Astrocyte (in vitro differentiated cells and primary cell): ENCODE data around the gene CELF4. TPM values are rescaled to one million over a fixed set of nuclear protein-coding genes. Genes with fewer than 3 reads are reported as not detected.

ENCODE experiments used
- DNase-seq: peaks from one replicate; pipeline ENCODE4 v3.0.0-alpha.2; 2010; ENCODE audit warnings: low read depth
- FAIRE-seq: peaks from 2 replicates; lab custom pipeline; 2011; peaks lifted over from hg19 to GRCh38; lab: Jason Lieb, UNC
- H2AFZ ChIP-seq: 2 replicates; pipeline ENCODE4 v1.6.0; 2012; ENCODE audit warnings: low read depth, low read length, inconsistent platforms
- H3K27ac ChIP-seq: 2 replicates; pipeline ENCODE4 v1.5.1; 2011; ENCODE audit warnings: low read depth, low read length, inconsistent platforms
- H3K27me3 ChIP-seq: 2 replicates; pipeline ENCODE4 v1.6.0; 2011; ENCODE audit warnings: low read length, inconsistent platforms; ENCODE audit not compliant: insufficient read depth
- H3K36me3 ChIP-seq: 2 replicates; pipeline ENCODE4 v1.5.1; 2011; ENCODE audit warnings: low read length, inconsistent platforms; ENCODE audit not compliant: insufficient read depth
- H3K4me1 ChIP-seq: 2 replicates; pipeline ENCODE4 v1.5.1; 2011; ENCODE audit warnings: low read length, inconsistent platforms; ENCODE audit not compliant: insufficient read depth
- H3K4me2 ChIP-seq: 2 replicates; pipeline ENCODE4 v1.6.0; 2012; ENCODE audit warnings: low read length, inconsistent platforms
- H3K4me3 ChIP-seq: 2 replicates; pipeline ENCODE4 v1.5.1; 2011; ENCODE audit warnings: low read depth, mild to moderate bottlenecking, low read length, inconsistent platforms; ENCODE audit not compliant: insufficient read depth
- H3K79me2 ChIP-seq: 2 replicates; pipeline ENCODE4 v1.6.0; 2012; ENCODE audit warnings: mild to moderate bottlenecking, low read length, inconsistent platforms; ENCODE audit not compliant: insufficient read depth
- H3K9ac ChIP-seq: 2 replicates; pipeline ENCODE4 v1.6.0; 2012; ENCODE audit warnings: mild to moderate bottlenecking, low read length, inconsistent platforms
- H3K9me3 ChIP-seq: 2 replicates; pipeline ENCODE4 v1.5.1; 2012; ENCODE audit warnings: low read depth, mild to moderate bottlenecking, low read length, inconsistent platforms; ENCODE audit not compliant: insufficient read depth
- H4K20me1 ChIP-seq: 2 replicates; pipeline ENCODE4 v1.6.0; 2012; ENCODE audit warnings: low read length, inconsistent platforms; ENCODE audit not compliant: insufficient read depth
- H3K27ac Mint-ChIP-seq: one replicate; pipeline ENCODE4 v1.8.0; 2021; ENCODE audit warnings: mild to moderate bottlenecking, mixed read lengths; ENCODE audit not compliant: unreplicated experiment
- H3K27me3 Mint-ChIP-seq: one replicate; pipeline ENCODE4 v1.8.0; 2021; ENCODE audit warnings: low read depth, mixed read lengths; ENCODE audit not compliant: unreplicated experiment
- H3K36me3 Mint-ChIP-seq: one replicate; pipeline ENCODE4 v1.8.0; 2021; ENCODE audit warnings: low read depth, mixed read lengths; ENCODE audit not compliant: unreplicated experiment
- H3K4me1 Mint-ChIP-seq: one replicate; pipeline ENCODE4 v1.8.0; 2021; ENCODE audit warnings: low read depth, mixed read lengths; ENCODE audit not compliant: unreplicated experiment
- H3K4me3 Mint-ChIP-seq: one replicate; pipeline ENCODE4 v1.8.0; 2021; ENCODE audit warnings: mild to moderate bottlenecking, moderate library complexity, mixed read lengths; ENCODE audit not compliant: unreplicated experiment
- H3K9me3 Mint-ChIP-seq: one replicate; pipeline ENCODE4 v1.8.0; 2021; ENCODE audit warnings: mild to moderate bottlenecking, mixed read lengths; ENCODE audit not compliant: unreplicated experiment
- EZH2 ChIP-seq: IDR thresholded peaks from 2 replicates; pipeline ENCODE4 v1.6.1; 2012; ENCODE audit warnings: mild to moderate bottlenecking, low read length, inconsistent platforms; ENCODE audit not compliant: insufficient read depth
- total RNA-seq: library from RNA; stranded (reverse); gene quantifications from 2 replicates; pipeline ENCODE4 v1.2.1, GENCODE V29; 2021
- TF ChIP-seq, protein P1 (sequence below): IDR thresholded peaks from 2 replicates; pipeline ENCODE4 v1.5.1; 2011; ENCODE audit warnings: low read depth, mild to moderate bottlenecking, inconsistent platforms, low read length, moderate library complexity; ENCODE audit not compliant: insufficient read depth

Gene CELF4
- total RNA-seq, 1 donor from 2014 or later = 0.16 TPM

DNA sequence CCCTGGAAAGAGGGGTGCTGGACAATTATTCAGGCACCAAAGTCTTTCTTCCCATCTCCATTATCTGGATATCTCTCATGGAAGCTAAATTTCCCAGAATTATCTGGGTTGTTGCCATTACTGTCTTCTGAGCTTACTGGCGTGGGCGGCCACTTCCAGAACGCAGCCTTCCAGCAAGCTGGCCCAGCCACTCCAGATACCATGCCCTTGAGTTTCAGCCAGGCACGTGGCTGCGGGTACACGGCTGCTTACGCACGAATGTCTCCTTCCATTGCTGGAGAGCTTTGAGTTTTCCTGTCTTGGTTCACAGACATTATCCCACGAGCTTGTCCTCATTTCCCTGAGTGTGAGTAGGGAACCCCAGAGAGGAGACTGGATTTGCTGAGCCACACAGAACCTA lies 32.7 kb downstream of the CELF4 start:
- no peaks in the 10 kb centered on the region for H3K9me3 Mint-ChIP-seq
- FAIRE-seq = no peak
- H3K27ac ChIP-seq = no peak overlapping the region
- no peak for DNase-seq
- no peak overlapping the region for H3K4me3 ChIP-seq
- TF ChIP-seq EZH2 = no peak
- TF ChIP-seq, protein P1, sequence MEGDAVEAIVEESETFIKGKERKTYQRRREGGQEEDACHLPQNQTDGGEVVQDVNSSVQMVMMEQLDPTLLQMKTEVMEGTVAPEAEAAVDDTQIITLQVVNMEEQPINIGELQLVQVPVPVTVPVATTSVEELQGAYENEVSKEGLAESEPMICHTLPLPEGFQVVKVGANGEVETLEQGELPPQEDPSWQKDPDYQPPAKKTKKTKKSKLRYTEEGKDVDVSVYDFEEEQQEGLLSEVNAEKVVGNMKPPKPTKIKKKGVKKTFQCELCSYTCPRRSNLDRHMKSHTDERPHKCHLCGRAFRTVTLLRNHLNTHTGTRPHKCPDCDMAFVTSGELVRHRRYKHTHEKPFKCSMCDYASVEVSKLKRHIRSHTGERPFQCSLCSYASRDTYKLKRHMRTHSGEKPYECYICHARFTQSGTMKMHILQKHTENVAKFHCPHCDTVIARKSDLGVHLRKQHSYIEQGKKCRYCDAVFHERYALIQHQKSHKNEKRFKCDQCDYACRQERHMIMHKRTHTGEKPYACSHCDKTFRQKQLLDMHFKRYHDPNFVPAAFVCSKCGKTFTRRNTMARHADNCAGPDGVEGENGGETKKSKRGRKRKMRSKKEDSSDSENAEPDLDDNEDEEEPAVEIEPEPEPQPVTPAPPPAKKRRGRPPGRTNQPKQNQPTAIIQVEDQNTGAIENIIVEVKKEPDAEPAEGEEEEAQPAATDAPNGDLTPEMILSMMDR = no peak
- H4K20me1 ChIP-seq = no peaks in the 10 kb centered on the region
- H3K9me3 ChIP-seq = no peaks in the 10 kb centered on the region
- H3K27me3 Mint-ChIP-seq = peaks cover 64% of the 10 kb centered on the region
- H2AFZ ChIP-seq = no peak overlapping the region
- no peak overlapping the region for H3K9ac ChIP-seq
- H3K27me3 ChIP-seq = no peaks in the 10 kb centered on the region
- no peak overlapping the region for H3K27ac Mint-ChIP-seq
- no peaks in the 10 kb centered on the region for H3K36me3 Mint-ChIP-seq
- no peaks in the 10 kb centered on the region for H3K79me2 ChIP-seq
- H3K4me1 Mint-ChIP-seq = peaks cover 6% of the 10 kb centered on the region
- no peak overlapping the region for H3K4me2 ChIP-seq
- no peaks in the 10 kb centered on the region for H3K4me1 ChIP-seq
- H3K36me3 ChIP-seq = no peaks in the 10 kb centered on the region
- H3K4me3 Mint-ChIP-seq = no peak overlapping the region

DNA sequence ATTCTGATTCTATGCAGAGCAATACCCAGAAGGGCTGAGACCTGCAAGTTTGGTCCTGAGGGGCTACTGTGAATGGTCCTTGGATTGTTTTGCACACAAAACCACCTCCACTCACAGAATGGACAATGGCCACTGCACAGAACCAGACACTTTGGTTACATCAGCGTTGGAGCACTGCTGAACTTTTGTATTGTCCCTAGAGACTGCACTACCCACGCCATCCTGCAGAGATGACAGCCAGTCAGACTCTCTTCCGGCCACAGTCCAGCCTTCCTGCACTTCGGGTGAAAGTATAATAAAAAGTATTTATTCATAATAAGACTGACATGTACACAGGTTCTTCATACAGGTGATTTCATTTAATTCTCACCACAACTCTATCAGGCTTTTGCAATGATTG lies 35.7 kb downstream of the CELF4 start:
- Mint-ChIP-seq H3K9me3 (no peaks in the 10 kb centered on the region), H3K27ac (no peak overlapping the region), H3K4me3 (no peak overlapping the region), H3K27me3 (peaks cover 79% of the 10 kb centered on the region), H3K4me1 (no peaks in the 10 kb centered on the region), H3K36me3 (no peaks in the 10 kb centered on the region)
- H3K27ac ChIP-seq = no peak overlapping the region
- peaks cover 8% of the 10 kb centered on the region for H3K27me3 ChIP-seq
- no peaks in the 10 kb centered on the region for H3K79me2 ChIP-seq
- TF ChIP-seq, protein P1 = no peak
- no peak for TF ChIP-seq EZH2
- FAIRE-seq = no peak
- H2AFZ ChIP-seq = no peak overlapping the region
- H3K36me3 ChIP-seq = no peaks in the 10 kb centered on the region
- no peak overlapping the region for H3K9ac ChIP-seq
- H3K4me2 ChIP-seq = no peak overlapping the region
- H3K9me3 ChIP-seq = no peaks in the 10 kb centered on the region
- no peaks in the 10 kb centered on the region for H4K20me1 ChIP-seq
- no peak overlapping the region for H3K4me3 ChIP-seq
- H3K4me1 ChIP-seq = no peaks in the 10 kb centered on the region
- no peak for DNase-seq

- no peaks in the 10 kb centered on the region for H3K9me3 Mint-ChIP-seq
- no peak overlapping the region for H2AFZ ChIP-seq
- no peaks in the 10 kb centered on the region for H3K79me2 ChIP-seq
- H3K4me3 Mint-ChIP-seq = no peak overlapping the region
- H3K4me3 ChIP-seq = no peak overlapping the region
- no peak for FAIRE-seq
- H3K27me3 Mint-ChIP-seq = peaks cover 80% of the 10 kb centered on the region
- no peaks in the 10 kb centered on the region for H3K36me3 ChIP-seq
- DNase-seq = no peak
- H3K4me2 ChIP-seq = no peak overlapping the region
- no peaks in the 10 kb centered on the region for H3K4me1 ChIP-seq
- no peaks in the 10 kb centered on the region for H3K4me1 Mint-ChIP-seq
- TF ChIP-seq EZH2 = no peak
- TF ChIP-seq, protein P1 = no peak
- no peaks in the 10 kb centered on the region for H4K20me1 ChIP-seq
- H3K36me3 Mint-ChIP-seq = no peaks in the 10 kb centered on the region
- no peak overlapping the region for H3K27ac ChIP-seq
- no peaks in the 10 kb centered on the region for H3K9me3 ChIP-seq
- no peak overlapping the region for H3K27ac Mint-ChIP-seq
- H3K27me3 ChIP-seq = peaks cover 9% of the 10 kb centered on the region
- H3K9ac ChIP-seq = no peak overlapping the region
These were observed 36.3 kb downstream of the CELF4 start for GRCh38 chr18:37529296-37529695.
